Endodermal cell (in vitro differentiated cells): ENCODE measurements around the gene RNF38. TPM values are rescaled to one million over a fixed set of nuclear protein-coding genes. Genes with fewer than 3 reads are reported as not detected.

Source experiments
- DNase-seq: peaks from one replicate; pipeline ENCODE4 v3.0.0-alpha.2; 2017
- H3K27ac ChIP-seq: 2 replicates; pipeline ENCODE4 v1.5.1; 2013; ENCODE audit warnings: mild to moderate bottlenecking, low read depth, low read length, moderate library complexity
- H3K27me3 ChIP-seq: 2 replicates; pipeline ENCODE4 v1.6.1; 2013; ENCODE audit warnings: mild to moderate bottlenecking, low read length, moderate library complexity; ENCODE audit not compliant: insufficient read depth, control insufficient read depth, poor library complexity, severe bottlenecking
- H3K36me3 ChIP-seq: 2 replicates; pipeline ENCODE4 v1.7.0; 2013; ENCODE audit warnings: mild to moderate bottlenecking, low read length, moderate library complexity; ENCODE audit not compliant: control insufficient read depth, insufficient read depth
- H3K4me1 ChIP-seq: one replicate; pipeline ENCODE4 v1.7.0; 2013; ENCODE audit warnings: low read length; ENCODE audit not compliant: control insufficient read depth, insufficient read depth
- H3K4me3 ChIP-seq: 2 replicates; pipeline ENCODE4 v1.5.1; 2013; ENCODE audit warnings: mild to moderate bottlenecking, low read length, moderate library complexity
- H3K9ac ChIP-seq: 2 replicates; pipeline ENCODE4 v1.6.1; 2013; ENCODE audit warnings: mild to moderate bottlenecking, low read length, moderate library complexity; ENCODE audit not compliant: poor library complexity, severe bottlenecking; ENCODE audit errors: extremely low read depth
- H3K9me3 ChIP-seq: 2 replicates; pipeline ENCODE4 v1.6.1; 2013; ENCODE audit warnings: mild to moderate bottlenecking, low read length, moderate library complexity; ENCODE audit not compliant: control insufficient read depth
- H3K27ac Mint-ChIP-seq: 2 replicates; pipeline ENCODE4 v1.8.0; 2020; ENCODE audit warnings: mixed read lengths
- H3K27me3 Mint-ChIP-seq: 2 replicates; pipeline ENCODE4 v1.8.0; 2021; ENCODE audit warnings: mild to moderate bottlenecking, mixed read lengths; ENCODE audit not compliant: insufficient read depth
- H3K36me3 Mint-ChIP-seq: 2 replicates; pipeline ENCODE4 v1.8.0; 2020; ENCODE audit warnings: low read depth, mixed read lengths
- H3K4me1 Mint-ChIP-seq: 2 replicates; pipeline ENCODE4 v1.8.0; 2020; ENCODE audit warnings: mixed read lengths
- H3K4me3 Mint-ChIP-seq: 2 replicates; pipeline ENCODE4 v1.8.0; 2020; ENCODE audit warnings: mild to moderate bottlenecking, moderate library complexity, mixed read lengths
- H3K9me3 Mint-ChIP-seq: 2 replicates; pipeline ENCODE4 v1.8.0; 2020; ENCODE audit warnings: mild to moderate bottlenecking, mixed read lengths
- CTCF ChIP-seq: fragments of 200-600 bp; sonication (generic); conservative IDR thresholded peaks from 2 replicates; pipeline ENCODE4 v1.5.0; 2021; ENCODE audit warnings: antibody characterized with exemption, mild to moderate bottlenecking
- WGBS, 2 experiments: methylation state at CpG; one replicate each; pipeline versions ENCODE4 v1.1.5 to v1.1.7; 2013; ENCODE audit warnings: missing lambda C conversion rate in 2 of 2, mixed read lengths in 1 of 2; ENCODE audit not compliant: insufficient coverage in 1 of 2, insufficient read length in 1 of 2; 5-methylcytosine and 5-hydroxymethylcytosine counted together
- total RNA-seq, 2 donors: library from RNA; stranded (reverse); fragmentation: NEBNext Ultra II Directional in 1 of 2; extraction: Animal tissue kit (Norgen Biotek cat#: 25700) in 1 of 2; gene quantifications; 2 replicates in 1 of 2; 3 replicates in 1 of 2; pipeline ENCODE4 v1.2.1, GENCODE V29; 2021

Gene RNF38
- total RNA-seq, 2 donors from 2014 or later, result 47.5 to 49.7 TPM

GRCh38 chr9:36357639-36358038 is 42.4 kb downstream of the RNF38 start:
- Histone ChIP-seq H3K9me3 (no peaks in the 10 kb centered on the region), H3K36me3 (peaks cover 68% of the 10 kb centered on the region), H3K27me3 (no peaks in the 10 kb centered on the region), H3K27ac (no peak overlapping the region), H3K9ac (no peak overlapping the region), H3K4me3 (no peak overlapping the region), H3K4me1 (no peaks in the 10 kb centered on the region)
- Mint-ChIP-seq H3K36me3 (peaks cover 51% of the 10 kb centered on the region), H3K27me3 (no peaks in the 10 kb centered on the region), H3K9me3 (no peaks in the 10 kb centered on the region), H3K4me1 (no peaks in the 10 kb centered on the region), H3K4me3 (no peak overlapping the region), H3K27ac (peak overlapping the region; percentile 26)
- no peak for DNase-seq
- 96 to 100% methylated on average over 1 of the region's 1 CpG for WGBS, 2 experiments
- no peak for TF ChIP-seq CTCF

- no peak for TF ChIP-seq CTCF
- peak overlapping the region; percentile 26 for H3K27ac Mint-ChIP-seq
- Histone ChIP-seq H3K36me3 (peaks cover 88% of the 10 kb centered on the region), H3K4me1 (no peaks in the 10 kb centered on the region), H3K9ac (no peak overlapping the region), H3K4me3 (no peak overlapping the region), H3K27me3 (no peaks in the 10 kb centered on the region), H3K9me3 (no peaks in the 10 kb centered on the region), H3K27ac (no peak overlapping the region)
- H3K4me1 Mint-ChIP-seq, result no peaks in the 10 kb centered on the region
- WGBS, 2 experiments, result 99 to 100% methylated on average over 2 to 3 of the region's 3 CpGs
- no peak for DNase-seq
- no peak overlapping the region for H3K4me3 Mint-ChIP-seq
- no peaks in the 10 kb centered on the region for H3K27me3 Mint-ChIP-seq
- peaks cover 84% of the 10 kb centered on the region for H3K36me3 Mint-ChIP-seq
- no peaks in the 10 kb centered on the region for H3K9me3 Mint-ChIP-seq
Observed at GRCh38 chr9:36346569-36346968, 53.5 kb downstream of the RNF38 start.

GRCh38 chr9:36345103-36345846 is 54.8 kb downstream of the RNF38 start:
- H3K4me3 ChIP-seq, result no peak overlapping the region
- H3K27ac ChIP-seq, result no peak overlapping the region
- Mint-ChIP-seq H3K9me3 (no peaks in the 10 kb centered on the region), H3K27ac (peak overlapping the region; percentile 76), H3K4me3 (no peak overlapping the region), H3K36me3 (peaks cover 82% of the 10 kb centered on the region), H3K27me3 (no peaks in the 10 kb centered on the region), H3K4me1 (no peaks in the 10 kb centered on the region)
- H3K9me3 ChIP-seq, result no peaks in the 10 kb centered on the region
- WGBS, 2 experiments, result 93 to 95% methylated on average over 4 to 6 of the region's 6 CpGs
- DNase-seq, result peak; percentile 64
- peaks cover 84% of the 10 kb centered on the region for H3K36me3 ChIP-seq
- TF ChIP-seq CTCF, result peak; percentile 69
- no peaks in the 10 kb centered on the region for H3K27me3 ChIP-seq
- H3K4me1 ChIP-seq, result no peaks in the 10 kb centered on the region
- no peak overlapping the region for H3K9ac ChIP-seq
